Mesendoderm (in vitro differentiated cells): ENCODE data around the gene CD244.

Experiments used
- DNase-seq: peaks from one replicate; pipeline ENCODE4 v3.0.0; 2013
- H2AK5ac ChIP-seq: 2 replicates; pipeline ENCODE4 v1.6.1; 2013; ENCODE audit warnings: low read length, inconsistent platforms
- H2BK120ac ChIP-seq: 2 replicates; pipeline ENCODE4 v1.6.1; 2013; ENCODE audit warnings: low read depth, mild to moderate bottlenecking, low read length, moderate library complexity, mixed read lengths
- H2BK15ac ChIP-seq: replicated peaks from 2 replicates; pipeline ENCODE4 v1.6.1; 2013; ENCODE audit warnings: low read depth, mild to moderate bottlenecking, moderate library complexity
- H2BK5ac ChIP-seq: 2 replicates; pipeline ENCODE4 v1.6.1; 2013; ENCODE audit warnings: low read length, inconsistent platforms
- H3K18ac ChIP-seq: 2 replicates; pipeline ENCODE4 v1.6.1; 2013; ENCODE audit warnings: mild to moderate bottlenecking, low read length, mixed read lengths
- H3K23ac ChIP-seq: one replicate; pipeline ENCODE4 v1.6.1; 2013; ENCODE audit warnings: low read length
- H3K27ac ChIP-seq: 2 replicates; pipeline ENCODE4 v1.5.1; 2013; ENCODE audit warnings: low read depth, mild to moderate bottlenecking, inconsistent platforms, low read length, moderate library complexity
- H3K27me3 ChIP-seq: 2 replicates; pipeline ENCODE4 v1.6.1; 2013; ENCODE audit warnings: low read length, control low read depth, mild to moderate bottlenecking, inconsistent platforms; ENCODE audit not compliant: insufficient read depth, poor library complexity
- H3K36me3 ChIP-seq: 2 replicates; pipeline ENCODE4 v1.6.1; 2013; ENCODE audit warnings: low read length, inconsistent platforms; ENCODE audit not compliant: control insufficient read depth, insufficient read depth
- H3K4ac ChIP-seq: one replicate; pipeline ENCODE4 v1.6.1; 2013; ENCODE audit warnings: low read depth, mild to moderate bottlenecking, low read length, moderate library complexity
- H3K4me1 ChIP-seq: 2 replicates; pipeline ENCODE4 v1.6.1; 2013; ENCODE audit warnings: low read depth, low read length, inconsistent platforms; ENCODE audit not compliant: control insufficient read depth
- H3K4me2 ChIP-seq: 2 replicates; pipeline ENCODE4 v1.6.1; 2013; ENCODE audit warnings: low read length
- H3K4me3 ChIP-seq: 2 replicates; pipeline ENCODE4 v1.5.1; 2013; ENCODE audit warnings: mild to moderate bottlenecking, low read length
- H3K56ac ChIP-seq: one replicate; pipeline ENCODE4 v1.6.1; 2013; ENCODE audit warnings: low read length
- H3K79me1 ChIP-seq: 2 replicates; pipeline ENCODE4 v1.6.1; 2013; ENCODE audit warnings: low read length, inconsistent platforms
- H3K79me2 ChIP-seq: 2 replicates; pipeline ENCODE4 v1.6.1; 2013; ENCODE audit warnings: mild to moderate bottlenecking, low read length; ENCODE audit not compliant: control insufficient read depth, insufficient read depth
- H3K9ac ChIP-seq: 2 replicates; pipeline ENCODE4 v1.6.1; 2013; ENCODE audit warnings: low read length, inconsistent platforms
- H4K5ac ChIP-seq: one replicate; pipeline ENCODE4 v1.6.1; 2013; ENCODE audit warnings: low read length
- H4K8ac ChIP-seq: one replicate; pipeline ENCODE4 v1.6.1; 2013; ENCODE audit warnings: low read depth, mild to moderate bottlenecking, control low read depth, low read length, moderate library complexity
- WGBS: extraction: QIAGEN DNeasy Blood & Tissue Kit; methylation state at CpG from one replicate; pipeline ENCODE4 v1.1.7; 2013; ENCODE audit warnings: low lambda C conversion rate, missing lambda C conversion rate; ENCODE audit not compliant: insufficient coverage; ENCODE audit errors: extremely low coverage; 5-methylcytosine and 5-hydroxymethylcytosine counted together

CD244 gene

GRCh38 chr1:160807247-160807646, 55.4 kb downstream of the CD244 start:
- Histone ChIP-seq H3K56ac (no peak overlapping the region), H3K79me1 (no peaks in the 10 kb centered on the region), H3K79me2 (no peaks in the 10 kb centered on the region), H3K4me2 (no peak overlapping the region), H4K5ac (no peak overlapping the region), H3K4me1 (no peaks in the 10 kb centered on the region), H3K18ac (no peak overlapping the region), H2AK5ac (no peak overlapping the region), H3K9ac (no peak overlapping the region), H3K27ac (no peak overlapping the region), H3K27me3 (no peaks in the 10 kb centered on the region), H2BK5ac (no peak overlapping the region), H3K4me3 (no peak overlapping the region), H2BK15ac (no peak overlapping the region), H2BK120ac (no peak overlapping the region), H4K8ac (no peak overlapping the region), H3K36me3 (no peaks in the 10 kb centered on the region), H3K4ac (no peak overlapping the region), H3K23ac (no peak overlapping the region)
- no CpG with 5 or more reads among the region's 3 CpGs for WGBS
- DNase-seq: no peak

GRCh38 chr1:160806784-160807183, 55.9 kb downstream of the CD244 start:
- Histone ChIP-seq H3K4me2 (no peak overlapping the region), H3K27me3 (no peaks in the 10 kb centered on the region), H4K5ac (no peak overlapping the region), H3K9ac (no peak overlapping the region), H3K56ac (no peak overlapping the region), H3K27ac (no peak overlapping the region), H2AK5ac (no peak overlapping the region), H4K8ac (no peak overlapping the region), H2BK120ac (no peak overlapping the region), H2BK5ac (no peak overlapping the region), H3K4ac (no peak overlapping the region), H2BK15ac (no peak overlapping the region), H3K4me1 (no peaks in the 10 kb centered on the region), H3K18ac (no peak overlapping the region), H3K79me2 (no peaks in the 10 kb centered on the region), H3K79me1 (no peaks in the 10 kb centered on the region), H3K23ac (no peak overlapping the region), H3K36me3 (no peaks in the 10 kb centered on the region), H3K4me3 (no peak overlapping the region)
- DNase-seq: no peak

- DNase-seq: no peak
- no peaks in the 10 kb centered on the region for H3K36me3 ChIP-seq
- no peak overlapping the region for H2AK5ac ChIP-seq
- no peaks in the 10 kb centered on the region for H3K27me3 ChIP-seq
- H3K4me3 ChIP-seq: no peak overlapping the region
- no peak overlapping the region for H3K23ac ChIP-seq
- no peak overlapping the region for H3K56ac ChIP-seq
- H4K8ac ChIP-seq: no peak overlapping the region
- no peak overlapping the region for H2BK15ac ChIP-seq
- no peak overlapping the region for H3K9ac ChIP-seq
- H3K79me2 ChIP-seq: no peaks in the 10 kb centered on the region
- no peak overlapping the region for H2BK120ac ChIP-seq
- H3K4ac ChIP-seq: no peak overlapping the region
- H4K5ac ChIP-seq: no peak overlapping the region
- no peak overlapping the region for H2BK5ac ChIP-seq
- H3K79me1 ChIP-seq: no peaks in the 10 kb centered on the region
- no peak overlapping the region for H3K18ac ChIP-seq
- H3K27ac ChIP-seq: no peak overlapping the region
- H3K4me1 ChIP-seq: no peaks in the 10 kb centered on the region
- no CpG with 5 or more reads among the region's 1 CpG for WGBS
- H3K4me2 ChIP-seq: no peak overlapping the region
Measured at GRCh38 chr1:160806109-160806665, 56.5 kb downstream of the CD244 start.

GRCh38 chr1:160801836-160802580, 60.7 kb downstream of the CD244 start:
- Histone ChIP-seq H4K8ac (no peak overlapping the region), H3K4me1 (no peaks in the 10 kb centered on the region), H3K23ac (no peak overlapping the region), H3K18ac (no peak overlapping the region), H2AK5ac (no peak overlapping the region), H3K4me2 (no peak overlapping the region), H2BK5ac (no peak overlapping the region), H3K4me3 (no peak overlapping the region), H2BK15ac (no peak overlapping the region), H3K79me2 (no peaks in the 10 kb centered on the region), H3K36me3 (no peaks in the 10 kb centered on the region), H3K27me3 (no peaks in the 10 kb centered on the region), H4K5ac (no peak overlapping the region), H3K27ac (no peak overlapping the region), H3K79me1 (no peaks in the 10 kb centered on the region), H3K4ac (no peak overlapping the region), H2BK120ac (no peak overlapping the region), H3K56ac (no peak overlapping the region), H3K9ac (no peak overlapping the region)
- WGBS: no CpG with 5 or more reads among the region's 43 CpGs
- no peak for DNase-seq

GRCh38 chr1:160800645-160801408, 61.9 kb downstream of the CD244 start:
- H3K23ac ChIP-seq: no peak overlapping the region
- no peaks in the 10 kb centered on the region for H3K36me3 ChIP-seq
- no peak overlapping the region for H3K4me3 ChIP-seq
- no peak overlapping the region for H3K9ac ChIP-seq
- no peak overlapping the region for H4K8ac ChIP-seq
- no peak overlapping the region for H2BK5ac ChIP-seq
- no peak for DNase-seq
- no peak overlapping the region for H2BK15ac ChIP-seq
- WGBS: no CpG with 5 or more reads among the region's 4 CpGs
- H4K5ac ChIP-seq: no peak overlapping the region
- no peak overlapping the region for H3K27ac ChIP-seq
- H3K79me1 ChIP-seq: no peaks in the 10 kb centered on the region
- H3K56ac ChIP-seq: no peak overlapping the region
- no peaks in the 10 kb centered on the region for H3K79me2 ChIP-seq
- H3K4me2 ChIP-seq: no peak overlapping the region
- no peak overlapping the region for H3K18ac ChIP-seq
- no peaks in the 10 kb centered on the region for H3K4me1 ChIP-seq
- no peak overlapping the region for H2BK120ac ChIP-seq
- no peaks in the 10 kb centered on the region for H3K27me3 ChIP-seq
- H2AK5ac ChIP-seq: no peak overlapping the region
- no peak overlapping the region for H3K4ac ChIP-seq
